HL-60 (cell line): ENCODE data around the gene RBM7.

Experiments used
- CTCF ChIP-seq: IDR thresholded peaks from one replicate; pipeline ENCODE4 v1.5.1; 2011; ENCODE audit warnings: low read length, control low read depth, inconsistent platforms; ENCODE audit not compliant: insufficient read depth
- REST ChIP-seq: IDR thresholded peaks from 2 replicates; pipeline ENCODE4 v1.6.1; 2012; ENCODE audit warnings: low read depth; ENCODE audit not compliant: insufficient replicate concordance

GRCh38 chr11:114399490-114400215 lies 813 bp upstream of the RBM7 start:
- TF ChIP-seq CTCF (no peak), REST (no peak)
